Measurements from ENCODE around the gene LAMTOR5. TPM values are rescaled to one million over a fixed set of nuclear protein-coding genes. Genes with fewer than 3 reads are reported as not detected.
A peak's percentile ranks its signal among the peaks of the same experiment; 100 is the strongest.

The LAMTOR5 gene
- total RNA-seq, 1 donor from 2014 or later = 29.5 TPM

DNA sequence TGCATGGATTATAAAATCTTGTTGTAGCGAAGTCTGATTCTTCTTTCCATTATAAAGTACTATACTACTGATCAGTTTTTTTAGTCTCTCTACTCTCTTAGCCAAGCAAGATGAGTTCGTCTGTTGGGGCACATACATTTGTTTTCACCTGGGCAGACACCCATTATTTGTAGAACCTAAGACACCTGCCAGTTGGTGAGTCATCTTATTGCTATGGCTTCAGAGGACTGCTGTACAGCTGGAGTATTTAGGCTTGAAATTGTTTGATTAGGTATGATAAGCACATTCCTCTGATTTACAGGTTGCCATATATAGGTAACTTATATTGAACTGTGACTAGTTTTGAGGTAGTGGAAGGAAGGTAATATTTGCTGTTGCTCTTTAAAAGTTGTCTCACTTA lies 51.1 kb downstream of the LAMTOR5 start:
- DNase-seq (ENCODE audit: low read depth) (peak; percentile 64), FAIRE-seq (no peak)
- Histone ChIP-seq H3K4me3 (ENCODE audit: low read depth, low read length) (no peak overlapping the region), H3K27me3 (ENCODE audit: control insufficient read depth, insufficient read depth, low read length) (no peaks in the 10 kb centered on the region), H3K36me3 (ENCODE audit: control insufficient read depth, insufficient read depth, low read length) (no peaks in the 10 kb centered on the region)
- TF ChIP-seq, protein P1, sequence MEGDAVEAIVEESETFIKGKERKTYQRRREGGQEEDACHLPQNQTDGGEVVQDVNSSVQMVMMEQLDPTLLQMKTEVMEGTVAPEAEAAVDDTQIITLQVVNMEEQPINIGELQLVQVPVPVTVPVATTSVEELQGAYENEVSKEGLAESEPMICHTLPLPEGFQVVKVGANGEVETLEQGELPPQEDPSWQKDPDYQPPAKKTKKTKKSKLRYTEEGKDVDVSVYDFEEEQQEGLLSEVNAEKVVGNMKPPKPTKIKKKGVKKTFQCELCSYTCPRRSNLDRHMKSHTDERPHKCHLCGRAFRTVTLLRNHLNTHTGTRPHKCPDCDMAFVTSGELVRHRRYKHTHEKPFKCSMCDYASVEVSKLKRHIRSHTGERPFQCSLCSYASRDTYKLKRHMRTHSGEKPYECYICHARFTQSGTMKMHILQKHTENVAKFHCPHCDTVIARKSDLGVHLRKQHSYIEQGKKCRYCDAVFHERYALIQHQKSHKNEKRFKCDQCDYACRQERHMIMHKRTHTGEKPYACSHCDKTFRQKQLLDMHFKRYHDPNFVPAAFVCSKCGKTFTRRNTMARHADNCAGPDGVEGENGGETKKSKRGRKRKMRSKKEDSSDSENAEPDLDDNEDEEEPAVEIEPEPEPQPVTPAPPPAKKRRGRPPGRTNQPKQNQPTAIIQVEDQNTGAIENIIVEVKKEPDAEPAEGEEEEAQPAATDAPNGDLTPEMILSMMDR (IDR thresholded peaks at IDR 0.05; ENCODE audit: insufficient read depth, low read length, severe bottlenecking) = no peak

DNA sequence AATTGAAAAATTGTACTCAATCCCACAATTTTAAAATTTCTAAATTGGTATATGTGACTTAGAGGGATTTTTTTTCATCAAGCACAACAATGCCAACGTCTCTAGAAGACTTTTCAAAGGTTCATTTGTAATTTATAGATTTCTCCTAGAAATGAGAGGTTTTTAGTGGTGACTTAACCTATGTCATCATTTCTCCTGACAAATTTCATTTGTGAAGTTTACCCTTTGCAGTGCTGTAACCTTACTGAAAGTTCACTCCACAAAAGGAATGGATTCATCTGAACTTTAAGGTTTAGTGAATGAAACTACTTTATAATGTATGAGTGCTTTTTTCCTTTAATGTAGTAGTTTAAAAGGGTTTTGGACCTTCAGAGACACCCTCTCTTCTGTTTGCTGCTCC lies 52.2 kb downstream of the LAMTOR5 start:
- Histone ChIP-seq H3K27me3 (ENCODE audit: control insufficient read depth, insufficient read depth, low read length) (no peaks in the 10 kb centered on the region), H3K4me3 (ENCODE audit: low read depth, low read length) (no peak overlapping the region), H3K36me3 (ENCODE audit: control insufficient read depth, insufficient read depth, low read length) (no peaks in the 10 kb centered on the region)
- DNase-seq (ENCODE audit: low read depth) = no peak
- no peak for FAIRE-seq
- TF ChIP-seq, protein P1 (IDR thresholded peaks at IDR 0.05; ENCODE audit: insufficient read depth, low read length, severe bottlenecking) = no peak

Other genes with a start within 250 kb of the LAMTOR5 start
- 0.51 and 0.53 TPM in 2 replicates for gene KCNC4, start 197.4 kb downstream of the LAMTOR5 start, total RNA-seq
- gene RBM15, start 68.3 kb downstream of the LAMTOR5 start, total RNA-seq = 33.4 and 37.1 TPM in 2 replicates
- 34.2 and 101 TPM in 2 replicates for gene SLC16A4, start 16.7 kb downstream of the LAMTOR5 start, total RNA-seq
- gene PROK1, start 43.5 kb upstream of the LAMTOR5 start, total RNA-seq = not detected in 2 replicates
- not detected in 2 replicates for gene KCNA10, start 111.5 kb upstream of the LAMTOR5 start, total RNA-seq
- not detected in 2 replicates for gene KCNA2, start 198.7 kb upstream of the LAMTOR5 start, total RNA-seq